Astrocyte (in vitro differentiated cells and primary cell): ENCODE data around the gene GID4. TPM values are rescaled to one million over a fixed set of nuclear protein-coding genes. Genes with fewer than 3 reads are reported as not detected.

ENCODE experiments used
- DNase-seq: peaks from one replicate; pipeline ENCODE4 v3.0.0-alpha.2; 2010; ENCODE audit warnings: low read depth
- FAIRE-seq: peaks from 2 replicates; lab custom pipeline; 2011; peaks lifted over from hg19 to GRCh38; lab: Jason Lieb, UNC
- H2AFZ ChIP-seq: 2 replicates; pipeline ENCODE4 v1.6.0; 2012; ENCODE audit warnings: low read depth, low read length, inconsistent platforms
- H3K27ac ChIP-seq: 2 replicates; pipeline ENCODE4 v1.5.1; 2011; ENCODE audit warnings: low read depth, low read length, inconsistent platforms
- H3K27me3 ChIP-seq: 2 replicates; pipeline ENCODE4 v1.6.0; 2011; ENCODE audit warnings: low read length, inconsistent platforms; ENCODE audit not compliant: insufficient read depth
- H3K36me3 ChIP-seq: 2 replicates; pipeline ENCODE4 v1.5.1; 2011; ENCODE audit warnings: low read length, inconsistent platforms; ENCODE audit not compliant: insufficient read depth
- H3K4me1 ChIP-seq: 2 replicates; pipeline ENCODE4 v1.5.1; 2011; ENCODE audit warnings: low read length, inconsistent platforms; ENCODE audit not compliant: insufficient read depth
- H3K4me2 ChIP-seq: 2 replicates; pipeline ENCODE4 v1.6.0; 2012; ENCODE audit warnings: low read length, inconsistent platforms
- H3K4me3 ChIP-seq: 2 replicates; pipeline ENCODE4 v1.5.1; 2011; ENCODE audit warnings: low read depth, mild to moderate bottlenecking, low read length, inconsistent platforms; ENCODE audit not compliant: insufficient read depth
- H3K79me2 ChIP-seq: 2 replicates; pipeline ENCODE4 v1.6.0; 2012; ENCODE audit warnings: mild to moderate bottlenecking, low read length, inconsistent platforms; ENCODE audit not compliant: insufficient read depth
- H3K9ac ChIP-seq: 2 replicates; pipeline ENCODE4 v1.6.0; 2012; ENCODE audit warnings: mild to moderate bottlenecking, low read length, inconsistent platforms
- H3K9me3 ChIP-seq: 2 replicates; pipeline ENCODE4 v1.5.1; 2012; ENCODE audit warnings: low read depth, mild to moderate bottlenecking, low read length, inconsistent platforms; ENCODE audit not compliant: insufficient read depth
- H4K20me1 ChIP-seq: 2 replicates; pipeline ENCODE4 v1.6.0; 2012; ENCODE audit warnings: low read length, inconsistent platforms; ENCODE audit not compliant: insufficient read depth
- H3K27ac Mint-ChIP-seq: one replicate; pipeline ENCODE4 v1.8.0; 2021; ENCODE audit warnings: mild to moderate bottlenecking, mixed read lengths; ENCODE audit not compliant: unreplicated experiment
- H3K27me3 Mint-ChIP-seq: one replicate; pipeline ENCODE4 v1.8.0; 2021; ENCODE audit warnings: low read depth, mixed read lengths; ENCODE audit not compliant: unreplicated experiment
- H3K36me3 Mint-ChIP-seq: one replicate; pipeline ENCODE4 v1.8.0; 2021; ENCODE audit warnings: low read depth, mixed read lengths; ENCODE audit not compliant: unreplicated experiment
- H3K4me1 Mint-ChIP-seq: one replicate; pipeline ENCODE4 v1.8.0; 2021; ENCODE audit warnings: low read depth, mixed read lengths; ENCODE audit not compliant: unreplicated experiment
- H3K4me3 Mint-ChIP-seq: one replicate; pipeline ENCODE4 v1.8.0; 2021; ENCODE audit warnings: mild to moderate bottlenecking, moderate library complexity, mixed read lengths; ENCODE audit not compliant: unreplicated experiment
- H3K9me3 Mint-ChIP-seq: one replicate; pipeline ENCODE4 v1.8.0; 2021; ENCODE audit warnings: mild to moderate bottlenecking, mixed read lengths; ENCODE audit not compliant: unreplicated experiment
- EZH2 ChIP-seq: IDR thresholded peaks from 2 replicates; pipeline ENCODE4 v1.6.1; 2012; ENCODE audit warnings: mild to moderate bottlenecking, low read length, inconsistent platforms; ENCODE audit not compliant: insufficient read depth
- total RNA-seq: library from RNA; stranded (reverse); gene quantifications from 2 replicates; pipeline ENCODE4 v1.2.1, GENCODE V29; 2021
- TF ChIP-seq, protein P1 (sequence below): IDR thresholded peaks from 2 replicates; pipeline ENCODE4 v1.5.1; 2011; ENCODE audit warnings: low read depth, mild to moderate bottlenecking, inconsistent platforms, low read length, moderate library complexity; ENCODE audit not compliant: insufficient read depth

Gene GID4
- total RNA-seq, 1 donor from 2014 or later = 9.9 TPM

DNA sequence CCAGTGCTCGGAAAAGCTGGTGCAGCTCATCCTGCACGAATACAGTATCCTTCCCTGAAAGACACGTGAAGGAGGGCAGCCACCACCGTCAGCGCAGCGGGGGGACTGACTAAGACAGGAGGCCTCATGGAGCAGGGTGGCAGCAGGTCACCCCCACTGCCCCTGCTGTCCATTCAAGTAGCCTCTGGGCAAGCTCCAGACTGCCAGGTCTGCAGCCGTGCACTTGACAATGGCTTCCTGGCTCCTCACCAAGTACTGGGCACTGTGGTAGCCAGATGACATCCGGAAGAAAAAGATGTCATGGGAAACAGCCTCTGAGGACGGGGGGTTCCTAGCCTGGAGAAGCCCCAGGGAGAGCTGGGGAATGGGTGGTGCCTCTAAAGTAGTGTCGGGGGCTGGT lies 61.4 kb downstream of the GID4 start:
- no peak overlapping the region for H3K4me2 ChIP-seq
- Mint-ChIP-seq H3K36me3 (peaks cover 14% of the 10 kb centered on the region), H3K27ac (no peak overlapping the region), H3K27me3 (no peaks in the 10 kb centered on the region), H3K4me3 (no peak overlapping the region), H3K9me3 (no peaks in the 10 kb centered on the region), H3K4me1 (no peaks in the 10 kb centered on the region)
- H3K36me3 ChIP-seq = peaks cover 11% of the 10 kb centered on the region
- no peaks in the 10 kb centered on the region for H3K79me2 ChIP-seq
- TF ChIP-seq, protein P1, sequence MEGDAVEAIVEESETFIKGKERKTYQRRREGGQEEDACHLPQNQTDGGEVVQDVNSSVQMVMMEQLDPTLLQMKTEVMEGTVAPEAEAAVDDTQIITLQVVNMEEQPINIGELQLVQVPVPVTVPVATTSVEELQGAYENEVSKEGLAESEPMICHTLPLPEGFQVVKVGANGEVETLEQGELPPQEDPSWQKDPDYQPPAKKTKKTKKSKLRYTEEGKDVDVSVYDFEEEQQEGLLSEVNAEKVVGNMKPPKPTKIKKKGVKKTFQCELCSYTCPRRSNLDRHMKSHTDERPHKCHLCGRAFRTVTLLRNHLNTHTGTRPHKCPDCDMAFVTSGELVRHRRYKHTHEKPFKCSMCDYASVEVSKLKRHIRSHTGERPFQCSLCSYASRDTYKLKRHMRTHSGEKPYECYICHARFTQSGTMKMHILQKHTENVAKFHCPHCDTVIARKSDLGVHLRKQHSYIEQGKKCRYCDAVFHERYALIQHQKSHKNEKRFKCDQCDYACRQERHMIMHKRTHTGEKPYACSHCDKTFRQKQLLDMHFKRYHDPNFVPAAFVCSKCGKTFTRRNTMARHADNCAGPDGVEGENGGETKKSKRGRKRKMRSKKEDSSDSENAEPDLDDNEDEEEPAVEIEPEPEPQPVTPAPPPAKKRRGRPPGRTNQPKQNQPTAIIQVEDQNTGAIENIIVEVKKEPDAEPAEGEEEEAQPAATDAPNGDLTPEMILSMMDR = no peak
- no peak for TF ChIP-seq EZH2
- H4K20me1 ChIP-seq = peaks cover 40% of the 10 kb centered on the region
- no peaks in the 10 kb centered on the region for H3K4me1 ChIP-seq
- H3K9ac ChIP-seq = no peak overlapping the region
- H3K4me3 ChIP-seq = no peak overlapping the region
- FAIRE-seq (no peak), DNase-seq (no peak)
- no peak overlapping the region for H2AFZ ChIP-seq
- no peak overlapping the region for H3K27ac ChIP-seq
- no peaks in the 10 kb centered on the region for H3K27me3 ChIP-seq
- H3K9me3 ChIP-seq = no peaks in the 10 kb centered on the region

DNA sequence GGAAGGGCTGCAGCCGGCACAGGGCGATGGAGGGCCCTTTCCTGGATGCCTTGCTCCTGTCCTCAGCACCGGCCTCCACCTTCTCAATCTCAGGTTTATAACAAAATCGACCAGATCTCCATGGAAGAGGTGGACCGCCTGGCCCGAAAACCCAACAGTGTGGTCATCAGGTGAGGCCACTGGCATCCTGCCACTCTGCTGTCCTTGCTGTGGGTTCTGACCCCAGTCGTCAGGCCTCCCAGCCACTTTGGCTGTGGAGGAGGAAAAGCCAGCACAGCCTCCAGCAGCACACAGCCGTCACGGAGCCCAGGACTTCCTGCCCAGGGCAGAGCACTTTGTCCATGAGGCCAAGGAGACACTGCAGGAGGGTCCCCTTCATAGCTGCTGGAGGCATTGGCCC lies 62.6 kb downstream of the GID4 start:
- Histone ChIP-seq H3K4me1 (no peaks in the 10 kb centered on the region), H3K4me3 (no peak overlapping the region), H4K20me1 (peaks cover 34% of the 10 kb centered on the region), H3K79me2 (no peaks in the 10 kb centered on the region), H3K4me2 (no peak overlapping the region), H3K27me3 (no peaks in the 10 kb centered on the region), H3K27ac (no peak overlapping the region), H3K36me3 (peaks cover 6% of the 10 kb centered on the region), H2AFZ (no peak overlapping the region), H3K9ac (no peak overlapping the region), H3K9me3 (no peaks in the 10 kb centered on the region)
- Mint-ChIP-seq H3K27ac (no peak overlapping the region), H3K27me3 (no peaks in the 10 kb centered on the region), H3K9me3 (no peaks in the 10 kb centered on the region), H3K36me3 (peaks cover 11% of the 10 kb centered on the region), H3K4me3 (no peak overlapping the region), H3K4me1 (no peaks in the 10 kb centered on the region)
- no peak for DNase-seq
- TF ChIP-seq, protein P1 = no peak
- no peak for TF ChIP-seq EZH2
- no peak for FAIRE-seq

DNA sequence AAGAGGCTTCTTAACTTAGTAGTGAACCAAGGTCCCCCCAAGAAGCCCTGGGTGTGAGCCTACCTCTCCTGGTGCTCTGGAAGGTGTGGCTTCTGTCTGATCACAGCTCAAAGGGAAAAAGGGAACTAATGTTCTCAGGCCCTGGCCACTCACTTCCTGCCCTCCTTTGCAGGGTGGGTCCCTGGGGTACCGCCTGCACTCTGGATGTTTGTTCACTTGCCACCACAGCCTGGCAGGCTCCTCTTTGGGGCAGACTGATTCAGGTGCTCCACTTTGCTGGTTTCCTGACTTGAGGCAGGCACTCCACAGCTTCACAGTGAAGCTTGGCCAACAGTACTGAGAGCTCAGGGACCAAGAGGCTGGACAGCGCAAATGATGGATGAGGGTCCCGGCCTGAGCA lies 63.4 kb downstream of the GID4 start:
- Mint-ChIP-seq H3K4me1 (no peaks in the 10 kb centered on the region), H3K27ac (no peak overlapping the region), H3K36me3 (peaks cover 11% of the 10 kb centered on the region), H3K4me3 (no peak overlapping the region), H3K27me3 (no peaks in the 10 kb centered on the region), H3K9me3 (no peaks in the 10 kb centered on the region)
- TF ChIP-seq, protein P1 = no peak
- no peak for TF ChIP-seq EZH2
- Histone ChIP-seq H3K4me2 (no peak overlapping the region), H3K27me3 (no peaks in the 10 kb centered on the region), H4K20me1 (peaks cover 27% of the 10 kb centered on the region), H3K36me3 (peaks cover 6% of the 10 kb centered on the region), H3K4me1 (no peaks in the 10 kb centered on the region), H3K4me3 (no peak overlapping the region), H3K79me2 (no peaks in the 10 kb centered on the region), H3K9ac (no peak overlapping the region), H2AFZ (no peak overlapping the region), H3K27ac (no peak overlapping the region), H3K9me3 (no peaks in the 10 kb centered on the region)
- DNase-seq = no peak
- FAIRE-seq = no peak
